DND-41 (cell line): ENCODE measurements around the gene OR2AT4.

Source experiments
- ATAC-seq: fragments of 200-7000 bp; cut with Tn5 transposase; 3 replicates; pipeline ENCODE4 v1.9.1; 2021; ENCODE audit warnings: low read depth; ENCODE audit not compliant: insufficient read depth
- DNase-seq: peaks from one replicate; pipeline ENCODE4 v3.0.0-alpha.2; 2020
- H2AFZ ChIP-seq: 2 replicates; pipeline ENCODE4 v1.6.0; 2012; ENCODE audit warnings: low read depth, low read length
- H3K27ac ChIP-seq: 2 replicates; pipeline ENCODE4 v1.5.1; 2012; ENCODE audit warnings: low read length, inconsistent platforms
- H3K27me3 ChIP-seq: fragments of 200-600 bp; sonication (generic); 2 replicates; pipeline ENCODE4 v1.6.0; 2012; ENCODE audit warnings: low read length, mild to moderate bottlenecking, inconsistent platforms; ENCODE audit not compliant: insufficient read depth, poor library complexity
- H3K36me3 ChIP-seq: 2 replicates; pipeline ENCODE4 v1.5.1; 2012; ENCODE audit warnings: low read length, inconsistent platforms; ENCODE audit not compliant: insufficient read depth
- H3K4me1 ChIP-seq: 2 replicates; pipeline ENCODE4 v1.5.1; 2012; ENCODE audit warnings: mild to moderate bottlenecking, low read length; ENCODE audit not compliant: insufficient read depth
- H3K4me2 ChIP-seq: 2 replicates; pipeline ENCODE4 v1.6.0; 2012; ENCODE audit warnings: mild to moderate bottlenecking, moderate library complexity, low read length, inconsistent platforms; ENCODE audit not compliant: insufficient read depth
- H3K4me3 ChIP-seq, 2 experiments: fragments of 200-600 bp in 1 of 2; shearing (Covaris generic) in 1 of 2; 2 replicates each; pipeline ENCODE4 v1.5.1; 2012 to 2016; ENCODE audit warnings: inconsistent platforms in 2 of 2, low read length in 2 of 2, mild to moderate bottlenecking in 2 of 2, low read depth in 1 of 2, moderate library complexity in 1 of 2
- H3K79me2 ChIP-seq: 2 replicates; pipeline ENCODE4 v1.6.0; 2012; ENCODE audit warnings: low read length, inconsistent platforms; ENCODE audit not compliant: insufficient read depth
- H3K9ac ChIP-seq: 2 replicates; pipeline ENCODE4 v1.6.0; 2012; ENCODE audit warnings: low read depth, mild to moderate bottlenecking, inconsistent platforms, low read length, moderate library complexity
- H3K9me3 ChIP-seq: 2 replicates; pipeline ENCODE4 v1.5.1; 2012; ENCODE audit warnings: low read length, moderate library complexity, mild to moderate bottlenecking, inconsistent platforms; ENCODE audit not compliant: insufficient read depth, severe bottlenecking
- H4K20me1 ChIP-seq: 2 replicates; pipeline ENCODE4 v1.6.0; 2012; ENCODE audit warnings: low read length; ENCODE audit not compliant: insufficient read depth
- CTCF ChIP-seq: IDR thresholded peaks from 2 replicates; pipeline ENCODE4 v1.5.1; 2012; ENCODE audit warnings: borderline replicate concordance, low read length, moderate library complexity, mild to moderate bottlenecking; ENCODE audit not compliant: poor library complexity, severe bottlenecking; ENCODE audit errors: extremely low read depth
- EZH2 ChIP-seq: IDR thresholded peaks from 3 replicates; pipeline ENCODE4 v1.6.1; 2012; ENCODE audit warnings: borderline replicate concordance, low read depth, mild to moderate bottlenecking, moderate library complexity, low read length, inconsistent platforms; ENCODE audit not compliant: severe bottlenecking

The OR2AT4 gene

GRCh38 chr11:75114465-75114864, 17.8 kb upstream of the OR2AT4 start:
- H2AFZ ChIP-seq = no peak overlapping the region
- no peaks in the 10 kb centered on the region for H3K4me1 ChIP-seq
- no peaks in the 10 kb centered on the region for H3K79me2 ChIP-seq
- H3K27ac ChIP-seq = no peak overlapping the region
- H3K36me3 ChIP-seq = no peaks in the 10 kb centered on the region
- no peak for ATAC-seq
- TF ChIP-seq CTCF (no peak), EZH2 (no peak)
- H3K9me3 ChIP-seq = peaks cover 2% of the 10 kb centered on the region
- H4K20me1 ChIP-seq = no peaks in the 10 kb centered on the region
- no peak for DNase-seq
- H3K27me3 ChIP-seq = no peaks in the 10 kb centered on the region
- H3K4me2 ChIP-seq = no peak overlapping the region
- no peak overlapping the region for H3K9ac ChIP-seq
- no peak overlapping the region for H3K4me3 ChIP-seq

- Histone ChIP-seq H4K20me1 (no peaks in the 10 kb centered on the region), H3K27me3 (no peaks in the 10 kb centered on the region), H3K27ac (no peak overlapping the region), H3K79me2 (no peaks in the 10 kb centered on the region), H3K4me2 (no peak overlapping the region), H3K4me1 (no peaks in the 10 kb centered on the region), H3K36me3 (no peaks in the 10 kb centered on the region), H2AFZ (no peak overlapping the region), H3K9me3 (no peaks in the 10 kb centered on the region), H3K4me3 (no peak overlapping the region), H3K9ac (no peak overlapping the region)
- ATAC-seq = no peak
- TF ChIP-seq EZH2 (no peak), CTCF (no peak)
- DNase-seq = no peak
Measured at GRCh38 chr11:75113030-75113429, 16.4 kb upstream of the OR2AT4 start.

GRCh38 chr11:75112200-75112599, 15.5 kb upstream of the OR2AT4 start:
- no peaks in the 10 kb centered on the region for H3K9me3 ChIP-seq
- H3K4me1 ChIP-seq = no peaks in the 10 kb centered on the region
- H3K9ac ChIP-seq = no peak overlapping the region
- H3K36me3 ChIP-seq = no peaks in the 10 kb centered on the region
- H4K20me1 ChIP-seq = no peaks in the 10 kb centered on the region
- no peak for DNase-seq
- H3K27me3 ChIP-seq = no peaks in the 10 kb centered on the region
- no peak overlapping the region for H3K4me2 ChIP-seq
- no peak for TF ChIP-seq EZH2
- no peak for TF ChIP-seq CTCF
- ATAC-seq = no peak
- H3K79me2 ChIP-seq = no peaks in the 10 kb centered on the region
- H2AFZ ChIP-seq = no peak overlapping the region
- no peak overlapping the region for H3K27ac ChIP-seq
- H3K4me3 ChIP-seq = no peak overlapping the region

- H3K9ac ChIP-seq = no peak overlapping the region
Measured at GRCh38 chr11:75107187-75107586, 10.5 kb upstream of the OR2AT4 start.

More at GRCh38 chr11:75107187-75107586, 10.5 kb upstream of the OR2AT4 start:
- H3K27me3 ChIP-seq = peaks cover 4% of the 10 kb centered on the region
- H4K20me1 ChIP-seq = no peaks in the 10 kb centered on the region
- no peak overlapping the region for H3K4me3 ChIP-seq
- no peak for ATAC-seq
- no peak overlapping the region for H3K4me2 ChIP-seq
- no peaks in the 10 kb centered on the region for H3K9me3 ChIP-seq
- no peaks in the 10 kb centered on the region for H3K36me3 ChIP-seq
- no peaks in the 10 kb centered on the region for H3K79me2 ChIP-seq
- no peak for TF ChIP-seq CTCF
- no peak for DNase-seq
- H3K4me1 ChIP-seq = no peaks in the 10 kb centered on the region
- no peak overlapping the region for H3K27ac ChIP-seq
- no peak overlapping the region for H2AFZ ChIP-seq
